Endothelial cell of umbilical vein (primary cell): ENCODE results near the gene MUC5AC. TPM values are rescaled to one million over a fixed set of nuclear protein-coding genes. Genes with fewer than 3 reads are reported as not detected.

Experiments
- BruUV-seq: library from RNA; stranded (reverse); fragments of 400-500 nt; replicated peaks from 2 replicates; lab custom pipeline; 2021; lab: Mats Ljungman, UMichigan
- CTCF ChIA-PET: fragments of 300-600, 350-600 bp; sonication (Branson Sonifier 250); formaldehyde crosslinking; loops from one replicate; lab custom pipeline; 2021; ENCODE audit warnings: antibody characterized with exemption, inconsistent platforms; lab: Charles Lee
- POLR2A ChIA-PET: fragments of 300-600, 350-600 bp; sonication (Branson Sonifier 250); formaldehyde crosslinking; loops from one replicate; lab custom pipeline; 2021; ENCODE audit warnings: antibody characterized with exemption, inconsistent platforms; lab: Charles Lee
- DNase-seq: peaks from one replicate; pipeline ENCODE4 v3.0.0-alpha.2; 2011; ENCODE audit warnings: low read depth, low spot score
- FAIRE-seq: peaks from 2 replicates; lab custom pipeline; 2011; peaks lifted over from hg19 to GRCh38; lab: Jason Lieb, UNC
- H2AFZ ChIP-seq: 2 replicates; pipeline ENCODE4 v1.6.0; 2012; ENCODE audit warnings: low read depth, low read length, control low read depth, inconsistent platforms
- H3K27ac ChIP-seq: 2 replicates; pipeline ENCODE4 v1.5.1; 2011; ENCODE audit warnings: low read depth, mild to moderate bottlenecking, control low read depth, low read length, moderate library complexity; ENCODE audit not compliant: insufficient read depth
- H3K27me3 ChIP-seq, 2 experiments: 2 replicates each; pipeline versions ENCODE4 v1.6.0 to v1.6.1; 2011; ENCODE audit warnings: low read length in 2 of 2, mixed read lengths in 1 of 2; ENCODE audit not compliant: control insufficient read depth in 2 of 2, insufficient read depth in 2 of 2
- H3K36me3 ChIP-seq, 2 experiments: 2 replicates in 1 of 2; 3 replicates in 1 of 2; pipeline ENCODE4 v1.5.1; 2011; ENCODE audit warnings: low read length in 2 of 2, mild to moderate bottlenecking in 1 of 2, moderate library complexity in 1 of 2; ENCODE audit not compliant: control insufficient read depth in 2 of 2, insufficient read depth in 2 of 2; ENCODE audit errors: extremely low read depth in 1 of 2
- H3K4me1 ChIP-seq: 3 replicates; pipeline ENCODE4 v1.5.1; 2011; ENCODE audit warnings: mild to moderate bottlenecking, low read length; ENCODE audit not compliant: control insufficient read depth, insufficient read depth; ENCODE audit errors: extremely low read depth
- H3K4me2 ChIP-seq: 2 replicates; pipeline ENCODE4 v1.6.1; 2011; ENCODE audit warnings: low read length, control low read depth, mixed read lengths; ENCODE audit not compliant: insufficient read depth
- H3K4me3 ChIP-seq, 3 experiments: fragments of 200-600 bp in 1 of 3; sonication (generic), shearing (Covaris generic) in 1 of 3; replicated peaks in 1 of 3; 2 replicates each; pipeline ENCODE4 v1.5.1; 2011 to 2016; ENCODE audit warnings: control low read depth in 3 of 3, low read length in 3 of 3, mild to moderate bottlenecking in 2 of 3, inconsistent platforms in 1 of 3, low read depth in 1 of 3, moderate library complexity in 1 of 3; ENCODE audit not compliant: insufficient read depth in 1 of 3
- H3K79me2 ChIP-seq: 2 replicates; pipeline ENCODE4 v1.6.0; 2012; ENCODE audit warnings: low read length, inconsistent platforms; ENCODE audit not compliant: control insufficient read depth, insufficient read depth
- H3K9ac ChIP-seq: replicated peaks from 2 replicates; pipeline ENCODE3; 2011; ENCODE audit warnings: low read length, control low read depth; ENCODE audit not compliant: insufficient read depth; ENCODE audit errors: extremely low read depth
- H3K9me1 ChIP-seq: replicated peaks from 3 replicates; pipeline ENCODE4 v1.6.0; 2011; ENCODE audit warnings: mild to moderate bottlenecking, low read length; ENCODE audit not compliant: control insufficient read depth, insufficient read depth; ENCODE audit errors: extremely low read depth
- H3K9me3 ChIP-seq: replicated peaks from 2 replicates; pipeline ENCODE4 v1.5.1; 2012; ENCODE audit warnings: low read length, inconsistent platforms; ENCODE audit not compliant: control insufficient read depth, insufficient read depth
- H4K20me1 ChIP-seq: replicated peaks from 2 replicates; pipeline ENCODE3; 2011; ENCODE audit warnings: mild to moderate bottlenecking, low read length; ENCODE audit not compliant: control insufficient read depth, insufficient read depth; ENCODE audit errors: extremely low read depth
- CTCF ChIP-seq, 2 donors: IDR thresholded peaks; 1 replicate in 1 of 2; 2 replicates in 1 of 2; pipeline ENCODE4 v1.5.1; 2011; ENCODE audit warnings: low read length in 2 of 2, mild to moderate bottlenecking in 2 of 2, moderate library complexity in 2 of 2, control low read depth in 1 of 2, inconsistent platforms in 1 of 2, low read depth in 1 of 2; ENCODE audit not compliant: insufficient read depth in 1 of 2; ENCODE audit errors: extremely low read depth in 1 of 2
- EZH2 ChIP-seq: IDR thresholded peaks from 2 replicates; pipeline ENCODE4 v1.6.1; 2012; ENCODE audit warnings: borderline replicate concordance, low read depth, mild to moderate bottlenecking, moderate library complexity, low read length, inconsistent platforms; ENCODE audit not compliant: severe bottlenecking
- FOS ChIP-seq: IDR thresholded peaks from 2 replicates; pipeline ENCODE4 v1.6.1; 2011; ENCODE audit warnings: mild to moderate bottlenecking, low read length, moderate library complexity, borderline replicate concordance; ENCODE audit not compliant: insufficient read depth
- GATA2 ChIP-seq: IDR thresholded peaks from 2 replicates; pipeline ENCODE4 v1.7.0; 2011; ENCODE audit warnings: low read depth, mild to moderate bottlenecking, moderate library complexity, mixed read lengths, low read length; ENCODE audit not compliant: insufficient read length, insufficient read depth
- JUN ChIP-seq: IDR thresholded peaks from 2 replicates; pipeline ENCODE4 v1.6.1; 2011; ENCODE audit warnings: borderline replicate concordance, low read depth; ENCODE audit not compliant: insufficient read length, insufficient read depth
- MAX ChIP-seq: IDR thresholded peaks from 2 replicates; pipeline ENCODE4 v1.6.1; 2011; ENCODE audit not compliant: insufficient read depth, insufficient read length
- MYC ChIP-seq: IDR thresholded peaks from one replicate; pipeline ENCODE4 v1.6.1; 2011; ENCODE audit warnings: mild to moderate bottlenecking, low read depth, low read length
- POLR2A ChIP-seq: IDR thresholded peaks from 2 replicates; pipeline ENCODE4 v1.6.1; 2012; ENCODE audit warnings: low read depth, mild to moderate bottlenecking, control low read depth, low read length
- POLR2AphosphoS5 ChIP-seq: IDR thresholded peaks from 2 replicates; pipeline ENCODE4 v1.6.1; 2012; ENCODE audit warnings: low read depth, mild to moderate bottlenecking, control low read depth, low read length, moderate library complexity; ENCODE audit not compliant: insufficient read depth
- dilution Hi-C: fragments of 300-500 bp; cut with MboI; formaldehyde crosslinking; loops from one replicate; pipeline ENCODE4 v1.15.0; 2019; ENCODE audit warnings: low sequenced_read_pairs; ENCODE audit not compliant: extremely low pct_ligation_motif_present
- intact Hi-C: fragments of 100-400 bp; cut with micrococcal nuclease; formaldehyde crosslinking; loops from one replicate; pipeline ENCODE4 v1.10.0; 2022
- polyA plus RNA-seq, 4 experiments: library from polyadenylated mRNA; depleted of rRNA in 3 of 4; stranded (reverse) in 3 of 4; unstranded in 1 of 4; fragments of >200 nt; gene quantifications; 2 replicates each; pipeline versions ENCODE4 v1.2.1 to v1.2.3, GENCODE V29; 2011 to 2012; ENCODE audit warnings: missing spikeins in 1 of 4
- total RNA-seq: library from RNA; stranded (reverse); gene quantifications from 2 replicates; pipeline ENCODE4 v1.2.3, GENCODE V29; 2021

Gene MUC5AC
- total and polyA plus RNA-seq, 2 donors (not counting 3 experiments of a cell fraction or from before 2014, with no cell fraction given) = not detected

- no peak overlapping the region for H3K27ac ChIP-seq
- no peaks in the 10 kb centered on the region for H3K36me3 ChIP-seq
- no peak for DNase-seq
- no peaks in the 10 kb centered on the region for H3K4me1 ChIP-seq
- ChIA-PET POLR2A (no interaction called here), CTCF (no interaction called here)
- no peak for TF ChIP-seq POLR2A
- no peak for TF ChIP-seq CTCF (IDR thresholded peaks at IDR 0.05; ENCODE audit: extremely low read depth in 1 of 2, insufficient read depth in 1 of 2, low read depth in 1 of 2, low read length in 2 of 2)
- TF ChIP-seq FOS = no peak
- no peak for TF ChIP-seq GATA2
- no peak for TF ChIP-seq EZH2
- TF ChIP-seq POLR2AphosphoS5 = no peak
- no peak for TF ChIP-seq MYC
- no peak for TF ChIP-seq MAX
- TF ChIP-seq JUN = no peak
- H3K9me3 ChIP-seq = no peaks in the 10 kb centered on the region
- H3K4me2 ChIP-seq = no peak overlapping the region
- no peaks in the 10 kb centered on the region for H3K27me3 ChIP-seq
- no peak overlapping the region for H3K4me3 ChIP-seq
- H3K9ac ChIP-seq = no peak overlapping the region
- H3K79me2 ChIP-seq = no peaks in the 10 kb centered on the region
- BruUV-seq = no TSS peak
- H3K9me1 ChIP-seq = no peaks in the 10 kb centered on the region
- H2AFZ ChIP-seq = no peak overlapping the region
- intact Hi-C loops = no loop called here
- no peak for FAIRE-seq
- no peaks in the 10 kb centered on the region for H4K20me1 ChIP-seq
- dilution Hi-C loops = no loop called here
Measured at GRCh38 chr11:1148752-1149180, 9.0 kb upstream of the MUC5AC start.
